Stimulated activated CD4-positive, alpha-beta T cell treated with anti-CD3 and anti-CD28 coated beads, Interleukin-2, amount 100 ng/mL, for 24 hours (primary cell): Measurements from ENCODE around the gene THEMIS2.

ENCODE experiments used
- DNase-seq, 2 donors: peaks; one replicate each; pipeline ENCODE4 v3.0.0-alpha.2; 2020

THEMIS2 gene

DNA sequence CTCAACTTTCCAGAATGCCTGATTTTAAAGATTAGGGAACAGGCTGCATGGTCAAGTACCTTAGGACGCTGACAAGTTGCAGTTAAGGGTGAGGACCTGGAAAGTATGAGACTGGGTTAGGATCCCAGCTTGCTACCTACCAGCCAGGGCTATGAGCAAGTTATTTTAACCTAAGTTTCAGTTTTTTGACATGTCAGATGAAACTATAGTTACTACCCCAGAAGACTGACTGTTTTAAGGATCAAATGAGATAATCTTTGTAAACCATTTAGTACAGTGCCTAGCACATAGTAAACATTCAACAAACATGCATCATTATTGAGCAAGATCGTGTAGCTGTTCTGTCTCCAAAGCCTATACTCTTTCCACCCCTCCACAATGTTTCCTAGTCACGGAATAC is 14.4 kb downstream of the THEMIS2 start:
- DNase-seq: no peak

GRCh38 chr1:27887215-27888021 is 15.1 kb downstream of the THEMIS2 start:
- DNase-seq: no peak

DNA sequence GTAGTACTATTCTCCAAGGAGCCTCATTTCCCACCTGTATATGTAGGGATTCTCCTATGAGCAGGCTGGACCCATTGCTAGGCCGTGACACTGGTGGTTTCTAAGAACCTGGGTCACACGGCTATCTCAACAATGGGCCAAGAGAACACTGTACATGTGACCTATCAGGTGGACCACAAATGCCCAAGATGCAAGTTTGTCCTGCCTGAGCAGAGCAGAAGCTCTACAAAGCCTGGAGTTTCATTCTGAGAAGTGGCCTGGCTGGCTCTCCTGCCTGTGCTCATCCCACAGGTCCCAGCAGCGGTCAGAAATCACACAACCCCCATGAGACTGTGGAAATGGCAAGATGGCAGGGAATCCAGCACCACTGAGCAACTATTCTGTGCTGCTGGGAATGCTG is 17.2 kb downstream of the THEMIS2 start:
- DNase-seq: no peak

DNA sequence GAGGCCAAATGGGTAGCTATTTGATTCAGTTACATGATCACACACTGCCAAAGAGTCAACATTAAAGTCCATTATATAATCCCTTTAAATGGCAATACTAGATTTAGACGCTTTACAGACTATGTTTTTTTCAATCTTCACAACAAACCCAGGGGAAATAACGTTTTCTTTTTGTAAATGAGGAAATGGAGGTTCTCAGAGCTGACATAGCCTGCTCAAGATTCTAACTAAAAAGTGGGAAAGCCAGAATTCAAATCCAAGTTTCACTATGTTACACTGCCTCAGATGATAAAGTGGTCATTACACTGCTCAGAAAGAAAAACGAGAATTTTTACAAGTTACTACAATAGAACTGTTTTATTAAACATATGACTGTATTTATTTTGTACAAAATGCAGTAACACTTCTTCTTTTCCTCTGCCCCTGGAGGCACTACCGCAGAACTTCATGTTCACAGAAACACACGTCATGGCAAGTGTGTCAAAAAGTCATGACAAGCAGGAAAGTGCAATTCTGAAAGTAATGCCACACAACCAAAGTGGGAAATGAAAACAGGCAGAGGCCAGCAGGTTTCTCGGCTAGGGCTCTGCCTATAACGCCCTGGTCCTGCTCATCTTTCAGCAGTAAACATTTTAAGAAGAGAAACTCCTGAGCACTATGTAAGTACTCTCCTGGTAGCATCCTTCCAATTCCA is 19.0 kb downstream of the THEMIS2 start:
- peak in 1 of 2 donors; percentile 46 for DNase-seq

DNA sequence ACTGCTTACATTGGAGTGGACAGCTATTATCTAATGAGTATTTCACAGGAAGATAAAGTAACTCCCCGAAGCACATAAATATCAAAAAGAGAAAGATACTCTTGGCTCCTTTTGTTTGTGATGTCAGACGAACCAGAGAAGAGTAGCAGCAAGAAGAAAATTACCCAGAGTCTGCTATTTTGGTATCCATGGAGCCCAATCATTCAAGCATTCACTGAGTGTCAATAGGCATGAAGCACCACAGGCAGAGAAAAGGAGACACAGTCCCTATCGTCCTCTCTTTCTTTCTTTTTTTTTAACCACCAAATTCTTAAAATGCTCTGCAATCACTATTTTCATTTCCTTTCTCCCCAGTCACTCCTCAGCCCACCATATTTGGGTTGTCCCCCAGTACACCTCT is 22.2 kb downstream of the THEMIS2 start:
- DNase-seq: no peak

DNA sequence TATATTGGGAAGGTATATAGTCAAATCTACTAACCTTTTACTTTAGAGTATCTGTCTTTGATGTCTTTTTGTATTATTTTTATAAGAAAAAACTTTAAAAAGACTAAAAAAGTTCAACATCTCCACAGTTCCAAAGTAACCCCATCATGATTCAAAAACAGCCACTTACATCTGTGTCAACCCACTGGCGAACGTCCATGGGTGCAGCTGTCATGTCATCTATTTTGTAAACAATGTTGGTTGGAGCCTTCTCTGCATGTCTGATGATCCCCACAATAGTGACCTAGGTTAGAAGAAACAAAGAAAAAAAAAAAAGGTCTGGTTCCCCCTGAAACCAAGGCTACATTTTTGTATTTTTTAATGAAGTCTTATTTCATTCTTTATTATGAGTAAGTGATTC is 34.4 kb downstream of the THEMIS2 start:
- DNase-seq: no peak

GRCh38 chr1:27912429-27912828 is 40.1 kb downstream of the THEMIS2 start:
- peak in 1 of 2 donors; percentile 34 for DNase-seq

GRCh38 chr1:27915082-27915575 is 42.8 kb downstream of the THEMIS2 start:
- DNase-seq: no peak

GRCh38 chr1:27922272-27922671 is 49.9 kb downstream of the THEMIS2 start:
- DNase-seq: no peak

DNA sequence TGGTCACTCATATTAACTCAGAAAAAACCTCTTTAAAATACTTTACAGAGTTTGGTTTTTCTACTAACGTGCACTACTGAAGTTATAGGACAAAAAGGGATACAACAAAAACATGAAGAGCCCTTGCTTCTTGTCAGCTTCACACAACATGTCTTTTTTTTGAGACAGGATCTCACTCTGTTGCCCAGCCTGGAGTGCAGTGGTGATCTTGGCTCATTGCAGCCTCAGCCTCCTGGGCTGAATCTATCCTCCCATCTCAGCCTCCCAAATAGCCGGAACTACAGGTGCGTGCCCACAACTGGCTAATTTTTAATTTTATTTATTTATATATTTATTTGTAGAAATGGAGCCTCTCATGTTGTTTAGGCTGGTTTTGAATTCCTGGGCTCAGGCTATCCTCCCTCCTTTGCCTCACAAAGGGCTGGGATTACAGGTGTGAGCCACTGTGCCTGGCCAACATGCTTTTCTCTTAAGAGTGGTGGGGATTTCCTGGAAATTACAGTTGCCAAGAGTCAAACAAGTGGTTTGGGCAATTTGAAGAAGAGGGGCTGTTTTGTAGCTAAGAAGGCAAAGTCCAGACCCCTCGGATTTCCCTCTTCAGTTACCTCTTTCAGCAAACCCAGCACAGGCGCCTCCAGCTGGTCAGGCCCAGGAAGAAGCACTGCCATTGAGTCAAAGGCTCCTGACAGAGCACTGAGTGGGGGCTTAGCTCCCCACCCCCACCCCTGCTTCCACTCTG is 56.0 kb downstream of the THEMIS2 start:
- no peak for DNase-seq

DNA sequence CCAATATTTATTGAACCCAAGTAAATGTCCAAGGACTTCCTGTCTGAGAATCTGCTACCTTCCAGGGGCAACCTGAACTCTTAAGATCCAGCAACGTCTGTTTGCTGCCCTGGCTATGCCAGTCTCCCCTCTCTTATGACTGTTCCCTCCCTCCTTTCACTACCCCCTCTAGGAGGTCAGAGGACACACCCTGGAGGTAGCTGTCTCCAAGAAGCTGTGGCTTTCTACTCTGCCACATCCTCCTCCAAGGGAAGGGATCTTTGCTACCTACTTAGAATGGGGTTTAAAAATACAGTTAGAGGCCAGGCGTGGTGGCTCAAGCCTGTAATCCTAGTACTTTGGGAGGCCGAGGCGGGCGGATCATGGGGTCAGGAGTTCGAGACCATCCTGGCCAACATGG is 58.8 kb downstream of the THEMIS2 start:
- no peak for DNase-seq

DNA sequence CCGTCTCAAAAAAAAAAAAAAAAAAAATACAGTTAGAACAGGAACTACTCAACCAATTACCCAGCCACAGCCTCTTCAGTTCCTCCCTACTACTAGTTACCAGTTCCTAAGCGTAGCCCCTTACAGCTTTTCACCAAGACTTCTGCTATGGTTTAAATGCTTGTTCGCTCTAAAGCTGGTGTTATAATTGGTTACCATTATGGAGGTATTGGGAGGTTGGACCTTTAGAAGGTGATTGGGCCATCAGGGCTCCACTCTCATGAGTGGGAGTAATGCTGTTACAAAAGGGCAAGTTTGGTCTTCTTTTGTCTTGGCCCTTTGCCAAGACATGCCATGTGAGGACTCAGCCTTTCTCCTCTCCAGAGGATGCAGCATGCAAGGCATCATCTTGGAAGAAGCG is 59.4 kb downstream of the THEMIS2 start:
- DNase-seq: no peak

GRCh38 chr1:27934818-27935549 is 62.6 kb downstream of the THEMIS2 start, which contains the start of gene SMPDL3B:
Gene SMPDL3B, plus strand, starts transcription at chr1:27935000. Its CDS starts 184 bp downstream, at chr1:27935184.
- DNase-seq: peak in 1 of 2 donors; percentile 17

DNA sequence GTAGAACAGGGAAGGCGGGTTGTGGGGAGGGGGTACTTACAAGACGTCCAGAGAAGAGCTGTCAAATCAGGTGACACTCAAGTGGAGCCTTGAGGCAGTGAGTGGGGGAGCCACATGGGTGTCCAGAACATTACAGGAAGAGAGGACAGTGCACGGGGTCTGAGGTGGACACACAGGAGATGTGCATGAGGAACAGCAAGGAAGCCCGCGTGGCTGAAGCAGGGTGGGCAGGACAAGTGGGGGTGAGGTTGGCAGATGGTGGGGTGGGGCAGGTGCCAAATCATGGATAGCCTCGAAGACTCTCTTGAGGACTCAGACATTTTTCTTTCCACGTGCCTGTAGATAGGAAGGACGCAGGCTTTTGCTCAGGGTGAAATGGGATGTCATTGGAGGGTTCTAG is 63.4 kb downstream of the THEMIS2 start:
- no peak for DNase-seq
